ENCODE measurements around the gene MBD3.

Gene MBD3

GRCh38 chr19:1593501-1593772, 772 bp upstream of the MBD3 start:
- no peak for ATAC-seq

- peak; percentile 85 to 87 for ATAC-seq
Observed at GRCh38 chr19:1592024-1592754, 476 bp downstream of the MBD3 start.

GRCh38 chr19:1591421-1592023, 1.1 kb downstream of the MBD3 start:
- ATAC-seq = peak in 1 of 2 donors; percentile 5

GRCh38 chr19:1590641-1591397, 1.8 kb downstream of the MBD3 start:
- ATAC-seq = peak in 1 of 2 donors; percentile 17

- no peak for ATAC-seq
Observed at GRCh38 chr19:1587872-1588271, 4.8 kb downstream of the MBD3 start.

- ATAC-seq = no peak
Observed at GRCh38 chr19:1585243-1585580, 7.5 kb downstream of the MBD3 start.

- no peak for ATAC-seq
Observed at GRCh38 chr19:1584500-1585242, 8.0 kb downstream of the MBD3 start.

- ATAC-seq = no peak
Observed at GRCh38 chr19:1582201-1582600, 10.5 kb downstream of the MBD3 start.

- no peak for ATAC-seq
Observed at GRCh38 chr19:1580957-1581356, 11.7 kb downstream of the MBD3 start.

GRCh38 chr19:1580382-1580781, 12.3 kb downstream of the MBD3 start:
- no peak for ATAC-seq

GRCh38 chr19:1579222-1579621, 13.4 kb downstream of the MBD3 start:
- no peak for ATAC-seq

- ATAC-seq = no peak
Observed at GRCh38 chr19:1577929-1578618, 14.6 kb downstream of the MBD3 start.

- no peak for ATAC-seq
Observed at GRCh38 chr19:1577090-1577928, 15.4 kb downstream of the MBD3 start.

GRCh38 chr19:1576242-1577089, 16.2 kb downstream of the MBD3 start:
- peak in 1 of 2 donors; percentile 15 for ATAC-seq

GRCh38 chr19:1575323-1576241, 17.1 kb downstream of the MBD3 start:
- no peak for ATAC-seq

- ATAC-seq = no peak
Observed at GRCh38 chr19:1574354-1575136, 18.1 kb downstream of the MBD3 start.

- no peak for ATAC-seq
Observed at GRCh38 chr19:1572795-1573194, 19.9 kb downstream of the MBD3 start.

- no peak for ATAC-seq
Observed at GRCh38 chr19:1571358-1571757, 21.3 kb downstream of the MBD3 start.

GRCh38 chr19:1570836-1571235, 21.8 kb downstream of the MBD3 start:
- ATAC-seq = no peak
